HG02763 (cell line): ENCODE results near the gene DHFR.
"Not testable (repeated sequence)": the region's sequence is repeated elsewhere in the genome, so short reads cannot be mapped to it uniquely, and the experiment has no call there.

Source experiments
- ATAC-seq: cut with Tn5 transposase; IDR thresholded peaks from one replicate; pipeline ENCODE4 v1.9.1; 2021; ENCODE audit warnings: mild to moderate bottlenecking, moderate library complexity; ENCODE audit not compliant: unreplicated experiment

The DHFR gene

DNA sequence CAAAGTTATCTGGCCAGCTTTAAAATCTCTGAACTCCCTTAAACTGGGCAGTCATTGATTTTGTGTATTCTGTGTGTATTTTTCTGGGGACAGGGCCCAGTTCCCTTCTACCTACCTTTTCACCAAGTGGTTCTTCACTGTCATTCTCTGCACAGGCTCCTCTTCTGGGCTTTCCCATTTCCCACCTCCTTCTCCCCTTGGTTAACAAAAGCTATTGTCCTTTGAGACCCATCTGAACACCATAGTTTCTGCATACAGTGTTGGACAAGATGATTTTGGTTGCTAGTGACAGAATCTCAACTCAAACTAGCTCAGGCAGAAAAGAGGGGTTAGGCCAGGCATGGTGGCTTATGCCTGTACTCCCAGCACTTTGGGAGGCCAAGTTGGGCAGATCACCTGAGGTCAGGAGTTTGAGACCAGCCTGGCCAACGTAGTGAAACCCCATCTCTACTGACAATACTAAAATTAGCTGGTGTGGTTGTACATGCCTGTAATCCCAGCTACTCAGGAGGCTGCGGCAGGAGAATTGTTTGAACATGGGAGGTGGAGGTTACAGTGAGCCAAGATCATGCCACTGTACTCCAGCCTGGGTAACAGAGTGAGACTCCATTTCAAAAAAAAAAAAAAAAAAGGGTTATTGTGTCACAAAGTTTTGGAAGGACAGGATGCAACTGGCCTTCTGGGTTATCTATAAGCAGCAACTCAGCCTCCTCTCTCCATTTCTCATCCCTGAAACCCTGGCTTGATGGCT is 53.7 kb downstream of the DHFR start:
- no peak for ATAC-seq

DNA sequence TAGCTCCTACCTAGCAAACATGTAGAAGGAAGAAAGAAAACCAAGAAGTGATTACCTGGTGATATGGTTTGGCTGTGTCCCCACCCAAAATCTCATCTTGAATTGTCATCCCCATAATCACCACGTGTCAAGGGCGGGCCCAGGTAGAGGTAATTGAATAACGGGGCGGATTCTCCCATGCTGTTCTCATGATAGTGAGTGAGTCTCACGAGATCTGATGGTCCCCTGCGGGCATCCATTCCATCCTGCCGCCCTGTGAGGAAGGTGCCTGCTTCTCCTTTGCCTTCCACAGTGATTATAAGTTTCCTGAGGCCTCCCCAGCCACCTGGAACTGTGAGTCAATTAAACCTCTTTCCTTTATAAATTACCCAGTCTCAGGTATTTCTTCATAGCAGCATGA is 57.3 kb downstream of the DHFR start:
- ATAC-seq, result no peak

DNA sequence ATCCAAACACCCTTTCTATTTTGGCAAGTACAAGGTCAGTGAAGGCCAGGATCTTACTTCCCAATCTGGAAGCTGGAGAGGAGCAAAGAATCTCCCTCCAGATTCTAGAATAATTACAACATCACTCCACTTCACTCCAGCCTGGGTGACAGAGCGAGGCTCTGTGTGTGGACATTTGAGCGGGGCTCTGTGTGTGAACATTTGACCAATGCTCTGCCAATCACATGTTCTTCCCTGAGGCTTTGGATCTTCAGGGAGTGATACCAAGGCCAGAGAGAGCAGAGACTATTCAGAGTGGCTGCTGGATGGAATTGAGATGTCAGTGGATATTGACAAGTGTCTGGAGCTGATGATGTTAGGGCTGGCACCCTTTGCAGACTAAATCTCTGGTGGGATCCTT is 60.0 kb downstream of the DHFR start:
- ATAC-seq, result no peak

DNA sequence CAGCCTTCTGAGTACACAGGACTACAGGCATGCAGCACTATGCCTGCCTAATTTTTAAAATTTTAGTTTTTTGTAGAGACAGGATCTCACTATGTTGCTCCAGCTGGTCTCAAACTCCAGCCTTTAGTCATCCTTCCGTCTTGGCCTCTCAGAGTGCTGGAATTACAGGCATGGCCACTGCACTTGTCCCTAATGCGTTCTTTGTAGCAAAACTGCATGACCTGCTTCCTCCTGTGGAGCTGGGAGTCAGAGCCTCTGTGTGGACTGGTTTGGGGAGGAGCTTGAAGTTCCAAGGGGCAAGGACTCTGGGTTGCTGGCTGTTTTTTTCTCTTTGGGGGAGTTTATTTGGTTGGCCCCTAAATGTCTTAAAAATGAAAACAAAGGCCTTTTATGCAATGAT is 62.0 kb downstream of the DHFR start:
- no peak for ATAC-seq

DNA sequence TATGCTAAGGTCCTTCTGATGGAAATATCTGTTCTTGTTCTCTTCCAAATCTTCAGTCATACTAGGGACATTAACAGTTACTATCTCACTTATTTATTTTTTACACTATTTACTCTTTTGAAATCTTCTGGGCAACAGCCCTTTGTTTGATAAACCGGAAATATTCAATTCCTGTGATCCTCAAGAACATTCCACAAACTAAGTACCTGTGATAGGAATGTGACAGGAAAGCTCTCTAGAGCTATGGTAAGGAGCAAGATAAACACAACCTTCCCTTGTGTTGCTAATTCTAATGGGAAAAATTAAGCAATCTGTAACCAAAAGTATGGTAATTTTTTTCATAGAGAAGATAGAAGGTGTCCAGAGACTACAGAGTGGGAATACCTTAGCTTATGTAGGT is 62.7 kb downstream of the DHFR start:
- no peak for ATAC-seq

DNA sequence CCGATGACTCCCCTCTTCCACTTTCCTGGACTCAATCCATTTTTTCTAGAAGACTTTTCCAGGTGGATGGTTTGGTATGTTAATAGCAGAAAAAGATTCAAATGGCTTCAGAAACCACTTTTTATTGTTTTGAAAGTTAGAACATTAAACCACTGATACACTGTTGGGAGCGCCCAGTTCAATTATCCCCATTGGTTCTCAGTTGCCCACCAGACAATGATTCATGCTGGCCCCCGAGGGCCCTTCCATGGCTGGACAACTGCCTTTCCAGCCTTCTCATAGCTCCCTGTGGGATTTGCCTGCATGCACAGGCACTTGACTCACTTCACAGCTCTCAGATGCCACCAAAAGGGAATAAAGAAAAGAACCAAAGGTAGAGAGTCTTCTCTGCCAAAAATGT is 63.4 kb downstream of the DHFR start:
- ATAC-seq, result no peak

DNA sequence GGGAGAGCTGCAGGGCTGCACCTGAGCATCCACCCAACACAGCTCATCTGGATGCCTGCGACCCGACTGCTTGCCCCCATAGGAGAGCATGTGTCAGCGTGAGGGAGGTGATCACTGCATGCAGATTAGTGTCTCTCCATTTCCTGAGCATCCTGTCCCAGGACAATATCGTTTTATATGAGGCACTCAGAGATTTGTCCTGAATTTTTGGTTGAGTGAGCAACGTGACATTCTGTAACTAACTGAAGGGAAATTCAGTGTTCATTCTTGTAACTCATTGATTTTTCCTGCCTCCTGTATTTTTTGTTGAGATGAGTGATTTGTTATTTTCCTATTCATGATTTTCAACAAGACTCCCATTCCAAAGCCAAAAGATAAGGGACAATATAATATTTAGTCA is 64.0 kb downstream of the DHFR start:
- ATAC-seq, result no peak

DNA sequence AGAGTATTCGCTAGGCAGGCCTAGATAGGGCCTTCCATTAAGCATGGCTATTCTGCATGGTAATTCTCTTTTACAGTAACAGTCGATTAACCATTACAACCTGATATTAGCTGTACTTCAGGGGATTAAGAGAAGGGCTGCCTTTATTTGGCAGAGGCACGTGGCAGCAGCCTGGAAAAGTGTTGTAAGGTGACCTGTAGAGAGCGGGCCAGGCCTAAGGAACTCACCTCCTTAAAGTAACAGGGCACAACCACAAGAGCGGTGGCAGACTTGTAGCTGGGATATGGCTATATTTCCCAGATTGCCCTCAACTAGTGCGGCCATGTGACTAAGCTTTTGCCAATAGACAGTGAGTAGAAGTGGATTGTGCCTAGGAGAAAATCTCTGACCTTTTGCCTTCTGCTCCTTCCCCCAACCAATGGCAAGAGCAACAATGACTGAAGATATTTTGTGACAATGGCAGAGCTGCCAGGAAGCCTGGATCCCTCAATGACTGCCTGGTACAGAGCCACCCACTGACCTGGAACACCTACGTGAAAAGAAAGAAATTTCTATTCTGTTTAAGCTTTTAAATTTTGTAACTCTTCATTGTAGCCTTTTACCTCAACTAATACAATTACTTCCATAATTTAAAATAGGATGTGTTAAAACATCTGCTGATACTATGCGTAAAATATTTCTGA is 65.8 kb downstream of the DHFR start:
- ATAC-seq, result no peak

DNA sequence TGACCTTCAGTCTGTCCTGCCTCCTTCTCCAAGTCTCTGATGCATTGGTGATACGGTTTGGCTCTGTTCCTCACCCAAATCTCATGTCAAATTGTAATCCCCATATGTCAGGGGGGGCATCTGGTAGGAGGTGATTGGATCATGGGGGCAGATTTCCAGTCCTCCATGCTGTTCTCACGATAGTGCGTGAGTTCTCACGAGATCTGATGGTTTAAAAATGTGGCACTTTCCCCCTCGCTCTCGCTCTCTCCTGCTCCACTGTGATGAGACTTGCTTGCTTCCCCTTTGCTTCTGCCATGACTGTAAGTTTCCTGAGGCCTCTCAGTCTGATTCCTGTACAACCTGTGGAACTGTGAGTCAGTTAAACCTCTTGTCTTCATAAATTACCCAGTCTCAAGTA is 70.0 kb downstream of the DHFR start:
- ATAC-seq, result no peak

DNA sequence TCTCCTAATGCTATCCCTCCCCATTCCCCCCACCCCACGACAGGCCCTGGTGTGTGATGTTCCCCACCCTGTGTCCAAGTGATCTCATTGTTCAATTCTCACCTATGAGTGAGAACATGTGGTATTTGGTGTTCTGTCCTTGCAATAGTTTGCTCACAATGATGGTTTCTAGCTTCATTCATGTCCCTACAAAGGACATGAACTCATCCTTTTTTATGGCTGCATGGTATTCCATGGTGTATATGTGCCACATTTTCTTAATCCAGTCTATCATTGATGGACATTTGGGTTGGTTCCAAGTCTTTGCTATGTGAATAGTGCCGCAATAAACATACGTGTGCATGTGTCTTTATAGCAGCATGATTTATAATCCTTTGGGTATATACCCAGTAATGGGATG is 74.5 kb downstream of the DHFR start:
- not testable (repeated sequence) for ATAC-seq

DNA sequence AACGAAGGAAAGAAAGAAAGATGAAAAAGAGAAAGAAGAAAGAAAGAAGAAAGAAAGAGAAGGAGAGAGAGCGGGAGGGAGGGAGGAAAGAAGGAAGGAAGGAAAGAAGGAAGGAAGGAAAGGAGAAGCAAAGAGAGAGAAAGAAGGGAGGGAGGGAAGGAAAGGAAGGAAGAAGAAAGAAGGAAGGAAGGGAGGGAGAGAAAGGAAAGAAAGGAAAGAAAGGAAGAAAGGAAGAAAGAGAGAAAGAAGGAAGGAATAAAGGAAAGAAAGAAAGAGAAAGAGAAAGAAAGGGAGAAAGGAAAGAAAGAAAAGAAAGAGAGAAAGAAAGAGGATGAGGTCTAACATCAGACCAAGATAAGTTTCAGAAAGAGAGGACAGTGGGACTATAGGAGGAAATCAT is 75.7 kb downstream of the DHFR start:
- ATAC-seq, result no peak

DNA sequence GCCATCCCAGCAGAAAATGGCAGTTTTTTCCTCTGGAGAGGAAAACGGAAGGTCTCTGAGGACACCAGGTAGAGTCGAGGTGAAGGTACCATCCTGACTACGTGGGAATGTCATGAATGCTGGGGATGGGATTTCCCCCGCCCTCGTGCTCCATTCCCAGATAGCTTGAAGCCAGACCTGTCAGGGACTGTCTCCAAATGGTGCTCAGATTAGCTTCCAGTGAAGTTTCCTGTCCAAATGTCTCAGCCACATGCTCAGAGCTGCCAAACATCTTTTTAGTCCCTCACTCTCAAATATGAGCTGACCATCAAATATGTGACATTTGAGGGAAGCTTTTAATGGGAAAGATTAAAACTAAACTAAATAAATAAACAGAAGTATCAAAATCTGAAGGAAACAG is 77.1 kb downstream of the DHFR start:
- ATAC-seq, result no peak

DNA sequence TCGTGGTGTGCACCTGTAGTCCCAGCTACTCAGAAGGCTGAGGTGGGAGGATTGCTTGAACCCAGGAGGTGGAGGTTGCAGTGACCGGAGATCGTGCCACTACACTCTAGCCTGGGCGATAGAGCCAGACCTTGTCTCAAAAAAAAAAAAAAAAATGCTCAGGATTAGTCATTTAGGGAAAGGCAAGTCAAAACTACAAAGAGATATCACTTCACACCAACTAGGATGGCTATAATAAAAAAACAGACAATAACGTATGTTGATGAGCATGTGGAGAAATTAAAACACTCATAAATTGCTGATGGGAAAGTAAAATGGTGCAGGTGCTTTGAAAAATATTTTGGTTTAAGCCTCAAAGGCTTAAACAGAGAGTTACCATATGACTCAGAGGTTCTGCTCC is 78.4 kb downstream of the DHFR start:
- no peak for ATAC-seq
